ENCODE measurements around the gene TAS1R3. TPM values are rescaled to one million over a fixed set of nuclear protein-coding genes. Genes with fewer than 3 reads are reported as not detected.

The TAS1R3 gene
- total and polyA plus RNA-seq, 2 of the 4 experiments (the other 2 are of a cell fraction): under 0.01 to 0.05 TPM

DNA sequence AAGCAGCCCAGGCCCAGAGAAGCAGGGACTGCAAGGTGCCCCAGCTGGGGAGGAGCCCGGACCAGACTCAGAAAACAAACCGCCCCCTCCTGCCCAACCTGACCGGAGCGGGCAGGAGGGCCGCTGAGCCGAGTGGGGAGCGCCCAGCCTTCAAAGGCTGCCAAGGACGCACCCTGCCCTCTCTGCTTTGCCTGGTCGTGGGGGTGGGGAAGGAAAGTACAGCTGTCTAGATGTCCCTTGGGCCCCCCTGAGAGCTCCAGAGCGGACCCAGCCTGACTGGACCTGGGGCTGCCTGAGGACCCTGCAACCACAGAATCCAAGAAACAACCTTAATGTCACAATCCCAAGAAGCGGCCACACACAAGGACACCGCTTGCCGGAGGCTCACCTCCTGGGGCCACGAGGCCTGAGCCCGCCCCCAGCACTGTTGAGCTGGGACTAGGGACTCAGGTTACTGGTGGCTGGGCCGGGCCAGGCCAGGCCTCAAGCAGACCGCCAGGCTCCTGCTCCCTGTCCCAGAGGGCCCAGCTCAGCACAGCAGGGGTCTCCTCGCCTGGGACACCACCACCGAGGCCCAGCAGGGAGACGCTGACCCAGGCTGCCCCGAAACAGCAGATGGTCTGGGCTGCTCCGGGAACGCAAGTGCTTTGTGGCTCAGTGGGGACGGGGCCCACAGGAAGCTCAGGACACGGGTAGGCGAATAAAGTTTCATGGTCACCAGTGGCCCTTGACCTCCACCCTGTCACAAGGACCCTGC, 16.8 kb downstream of the TAS1R3 start:
- ATAC-seq (ENCODE audit: low read depth) (peak; percentile 15), DNase-seq (peak; percentile 25)
- Histone ChIP-seq H4K20me1 (ENCODE audit: insufficient read depth, low read length) (peaks cover 68% of the 10 kb centered on the region), H3K9ac (ENCODE audit: low read depth, low read length) (peak overlapping the region; percentile 85), H3K4me3 (ENCODE audit: insufficient read depth, low read depth, low read length) (peak overlapping the region; percentile 100), H3K56ac (ENCODE audit: extremely low read depth, insufficient read depth, low read length) (peak overlapping the region; percentile 38; the same call in 1 of the 2 replicates), H4K8ac (ENCODE audit: low read depth in 2 of 2, low read length in 2 of 2) (peak overlapping the region in 1 of 2 experiments; percentile 58; a peak in 2 of 4 replicates), H3K4me2 (ENCODE audit: low read depth, low read length) (peak overlapping the region; percentile 95), H2BK5ac (ENCODE audit: low read depth, low read length, poor library complexity, severe bottlenecking) (peak overlapping the region; percentile 73), H3K4me1 (ENCODE audit: control insufficient read depth, insufficient read depth, low read length) (peaks cover 44% of the 10 kb centered on the region), H2AFZ (replicated peaks; ENCODE audit: low read length, poor library complexity) (peak overlapping the region; percentile 78), H4K5ac (ENCODE audit: low read depth, low read length) (no peak overlapping the region), H3K79me1 (ENCODE audit: low read depth in 1 of 2, low read length in 2 of 2) (peaks cover 8 to 65% of the 10 kb centered on the region in 2 experiments; a peak in 3 of 4 replicates), H2AK9ac (replicated peaks; ENCODE audit: low read depth, low read length, poor library complexity) (peak overlapping the region; percentile 94), H2AK5ac (ENCODE audit: low read depth, low read length) (peak overlapping the region; percentile 78), H3K14ac (replicated peaks; ENCODE audit: low read depth, low read length) (peak overlapping the region; percentile 43), H3K27ac (ENCODE audit: insufficient read depth, low read length) (peak overlapping the region; percentile 71), H4K91ac (ENCODE audit: insufficient read depth, low read depth, low read length) (peak overlapping the region; percentile 9; the same call in 1 of the 2 replicates), H3K9me3 (ENCODE audit: control insufficient read depth, insufficient read depth, low read length) (no peaks in the 10 kb centered on the region), H3K23ac (ENCODE audit: low read depth, low read length) (peak overlapping the region; percentile 58; the same call in 1 of the 2 replicates), H3K27me3 (ENCODE audit: control insufficient read depth, insufficient read depth, low read length) (no peaks in the 10 kb centered on the region), H3K4ac (ENCODE audit: low read depth, low read length) (peak overlapping the region; percentile 45), H2BK15ac (ENCODE audit: low read depth, low read length) (no peak overlapping the region), H3K9me1 (ENCODE audit: insufficient read depth, low read length) (0 out of 2 replicates have a peak, but pooled peaks cover 3% of the 10 kb centered on the region), H3K18ac (ENCODE audit: low read depth, low read length) (no peak overlapping the region), H3K36me3 (ENCODE audit: control insufficient read depth, insufficient read depth, low read length) (peaks cover 14% of the 10 kb centered on the region), H2BK120ac (ENCODE audit: low read depth, low read length) (peak overlapping the region; percentile 19; the same call in 1 of the 2 replicates), H2BK20ac (ENCODE audit: low read depth, low read length) (no peak overlapping the region)
- POLR2A ChIA-PET (ENCODE audit: unreplicated experiment): interaction anchor here (1.1 kb wide), 1 partner anchor 11 kb away, joined by 3 read pairs; no protein-coding TSS in a partner anchor
- dilution Hi-C loops (cut with HindIII; ENCODE audit: low sequenced_read_pairs, unreplicated experiment): no loop called here
- CTCF ChIA-PET: interaction anchor here (0.8 kb wide), 1 partner anchor 24 kb away, joined by 3 read pairs; no protein-coding TSS in a partner anchor
- intact Hi-C loops (cut with micrococcal nuclease): loop anchor here (2.0 kb wide), 1 partner anchor 51 kb away; the partner anchor contains the start of gene CCNL2
- 24% methylated on average over 10 of the region's 26 CpGs; no CpG with 5 or more reads in 1 of the 2 experiments for WGBS, 2 experiments (ENCODE audit: extremely low coverage in 2 of 2, insufficient read length in 1 of 2)
- in situ Hi-C loops (cut with MboI; ENCODE audit: low sequenced_read_pairs): no loop called here
- TF ChIP-seq ELK1 (IDR thresholded peaks at IDR 0.05; ENCODE audit: borderline replicate concordance, low read depth, low read length) (no peak), MXI1 (IDR thresholded peaks at IDR 0.05; ENCODE audit: borderline replicate concordance, low read depth, low read length) (0 out of 2 replicates have a peak, but pooled peaks have one; percentile 12)
- TF ChIP-seq, protein P1, sequence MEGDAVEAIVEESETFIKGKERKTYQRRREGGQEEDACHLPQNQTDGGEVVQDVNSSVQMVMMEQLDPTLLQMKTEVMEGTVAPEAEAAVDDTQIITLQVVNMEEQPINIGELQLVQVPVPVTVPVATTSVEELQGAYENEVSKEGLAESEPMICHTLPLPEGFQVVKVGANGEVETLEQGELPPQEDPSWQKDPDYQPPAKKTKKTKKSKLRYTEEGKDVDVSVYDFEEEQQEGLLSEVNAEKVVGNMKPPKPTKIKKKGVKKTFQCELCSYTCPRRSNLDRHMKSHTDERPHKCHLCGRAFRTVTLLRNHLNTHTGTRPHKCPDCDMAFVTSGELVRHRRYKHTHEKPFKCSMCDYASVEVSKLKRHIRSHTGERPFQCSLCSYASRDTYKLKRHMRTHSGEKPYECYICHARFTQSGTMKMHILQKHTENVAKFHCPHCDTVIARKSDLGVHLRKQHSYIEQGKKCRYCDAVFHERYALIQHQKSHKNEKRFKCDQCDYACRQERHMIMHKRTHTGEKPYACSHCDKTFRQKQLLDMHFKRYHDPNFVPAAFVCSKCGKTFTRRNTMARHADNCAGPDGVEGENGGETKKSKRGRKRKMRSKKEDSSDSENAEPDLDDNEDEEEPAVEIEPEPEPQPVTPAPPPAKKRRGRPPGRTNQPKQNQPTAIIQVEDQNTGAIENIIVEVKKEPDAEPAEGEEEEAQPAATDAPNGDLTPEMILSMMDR (conservative IDR thresholded peaks at IDR 0.05; ENCODE audit: low read depth, low read length): no peak
- no TSS peak for BruUV-seq (replicated peaks)
